PC-9 (cell line): Measurements from ENCODE around the gene EP300.

Source experiments
- CTCF ChIP-seq: fragments of 200-600 bp; sonication (generic); conservative IDR thresholded peaks from 2 replicates; pipeline ENCODE4 v1.6.1; 2017; ENCODE audit warnings: mixed run types, antibody characterized with exemption, mild to moderate bottlenecking, moderate library complexity
- EZH2 ChIP-seq: fragments of 200-600 bp; sonication (generic); IDR thresholded peaks from 2 replicates; pipeline ENCODE4 v1.8.0; 2017; ENCODE audit warnings: antibody characterized with exemption, low read depth

- no peak for TF ChIP-seq CTCF
- no peak for TF ChIP-seq EZH2
Measured at GRCh38 chr22:41177040-41177621, 84.7 kb downstream of the EP300 start.
